GM21423 (cell line): Measurements from ENCODE around the gene CLEC11A.

Source experiments
- ATAC-seq: cut with Tn5 transposase; IDR thresholded peaks from one replicate; pipeline ENCODE4 v1.9.1; 2021; ENCODE audit warnings: mild to moderate bottlenecking, moderate library complexity; ENCODE audit not compliant: unreplicated experiment

The CLEC11A gene

GRCh38 chr19:50703915-50704796 is 19.0 kb upstream of the CLEC11A start:
- ATAC-seq = no peak

DNA sequence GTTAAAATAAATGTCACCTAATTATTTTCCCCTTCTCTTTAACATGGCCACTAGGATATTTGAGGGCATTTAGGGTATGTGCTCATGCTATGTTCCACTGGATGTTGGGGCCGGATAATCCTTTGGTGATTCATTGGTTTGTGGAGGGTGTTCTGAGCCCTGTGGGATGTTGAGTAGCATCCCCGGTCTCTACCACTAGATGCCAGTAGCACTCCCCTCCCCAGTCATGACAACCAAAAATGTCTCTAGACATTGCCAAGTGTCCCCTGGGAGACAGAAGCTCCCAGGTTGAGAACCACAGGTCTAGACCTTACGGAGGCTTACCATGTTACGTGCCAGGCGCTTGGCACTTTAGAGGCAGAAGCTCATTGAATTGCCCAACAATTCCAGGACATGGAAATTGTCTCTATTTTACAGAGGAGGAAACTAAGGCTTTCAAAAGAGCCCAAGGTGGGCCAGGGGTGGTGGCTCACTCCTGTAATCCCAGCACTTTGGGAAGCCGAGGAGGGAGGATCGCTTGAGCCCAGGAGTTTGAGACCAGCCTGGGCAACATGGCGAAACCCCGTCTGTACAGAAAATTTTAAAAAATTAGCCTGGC is 17.6 kb upstream of the CLEC11A start:
- ATAC-seq = no peak

DNA sequence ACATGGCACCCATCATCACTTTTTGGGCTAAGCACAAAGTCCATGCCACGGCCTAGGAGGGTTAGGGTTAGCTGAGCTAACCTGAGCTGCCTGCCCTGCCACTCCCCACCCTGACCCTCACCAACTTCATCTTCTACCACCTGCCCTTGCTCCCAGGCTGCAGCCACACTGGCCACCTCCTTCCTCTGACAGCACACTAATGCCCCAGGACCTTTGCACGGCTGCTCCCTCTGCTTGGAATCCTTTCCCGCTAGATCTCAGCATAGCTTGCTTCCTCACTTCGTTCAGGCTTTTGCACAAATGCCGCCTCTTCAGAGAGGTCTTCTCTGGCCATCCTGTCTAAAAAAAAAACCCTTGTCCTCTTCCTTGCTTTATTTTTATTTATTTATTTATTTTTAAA is 16.8 kb upstream of the CLEC11A start:
- ATAC-seq = no peak

DNA sequence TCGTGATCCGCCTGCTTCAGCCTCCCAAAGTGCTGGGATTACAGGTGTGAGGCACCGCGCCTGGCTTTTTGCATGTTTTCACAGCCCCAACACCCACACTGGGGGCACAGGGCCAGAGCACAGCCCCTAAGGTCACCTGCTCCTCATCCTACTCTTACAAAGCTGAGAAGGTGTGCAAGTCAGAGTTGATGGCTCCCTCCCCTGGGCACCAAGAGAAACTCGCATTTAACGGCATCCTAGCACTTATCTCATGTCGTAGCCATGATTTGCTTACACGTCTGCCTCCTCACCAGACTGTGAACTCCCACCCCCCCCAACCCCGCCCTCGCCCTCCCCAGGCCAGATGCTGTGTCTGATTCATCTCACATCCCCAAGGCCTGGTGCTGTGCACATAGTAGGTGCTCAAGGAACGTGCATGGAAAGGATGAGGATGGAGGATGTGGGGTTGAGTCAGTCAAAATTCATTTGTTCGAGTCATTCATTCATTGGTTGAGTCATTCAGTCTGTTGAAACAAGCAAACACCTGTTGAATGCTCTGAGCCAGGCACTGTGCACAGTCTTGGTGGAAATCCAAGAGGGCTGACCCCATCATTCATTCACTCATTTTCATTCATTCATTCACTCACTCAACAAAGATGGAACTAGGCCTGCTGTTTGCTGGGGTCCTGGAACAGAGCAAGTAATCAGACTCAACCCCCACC is 14.8 kb upstream of the CLEC11A start:
- no peak for ATAC-seq

GRCh38 chr19:50710094-50710493 is 13.1 kb upstream of the CLEC11A start:
- ATAC-seq = no peak

DNA sequence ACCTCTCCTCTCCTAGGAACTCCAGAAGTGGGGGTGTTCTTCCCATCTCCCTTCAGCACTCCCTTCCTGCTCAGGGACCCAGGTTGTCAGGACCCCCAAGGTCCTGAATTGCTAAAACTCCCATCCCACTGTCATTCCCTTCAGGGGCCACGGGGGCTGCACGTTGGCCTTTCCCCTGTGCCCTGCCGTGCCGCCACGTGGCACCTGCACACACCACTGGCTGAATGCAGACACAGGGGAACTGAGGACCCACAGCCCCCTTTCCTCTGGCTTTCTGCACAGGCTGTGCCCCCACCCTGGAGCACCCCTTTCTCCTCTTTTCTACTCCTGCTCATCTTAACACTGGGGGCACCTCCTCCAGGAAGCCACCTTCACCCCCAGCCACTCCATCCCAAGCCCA is 12.6 kb upstream of the CLEC11A start:
- ATAC-seq = no peak

- ATAC-seq = no peak
These were observed 12.0 kb upstream of the CLEC11A start for GRCh38 chr19:50711196-50711595.

GRCh38 chr19:50711805-50712204 is 11.4 kb upstream of the CLEC11A start:
- no peak for ATAC-seq

DNA sequence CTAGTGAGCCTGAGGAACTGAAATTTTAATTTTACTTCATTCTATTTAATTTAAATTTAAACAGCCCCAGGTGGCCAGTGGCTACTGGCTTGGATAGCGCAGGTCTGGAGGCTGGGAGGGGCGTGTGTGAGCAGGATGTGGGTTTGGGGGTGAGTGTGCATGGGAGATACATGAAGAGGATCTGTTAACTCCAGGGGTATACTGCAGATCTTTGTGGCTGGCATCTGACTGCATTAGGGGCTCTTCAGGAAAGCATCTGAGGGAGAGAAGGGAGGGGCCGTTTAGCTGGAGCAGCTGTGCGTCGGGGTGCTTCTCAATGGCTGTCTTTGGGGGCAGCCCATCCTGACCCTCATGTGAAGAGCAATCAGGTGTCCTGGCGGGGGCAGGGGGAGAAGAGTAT is 10.3 kb upstream of the CLEC11A start:
- ATAC-seq = no peak

- ATAC-seq = no peak
These were observed 9.5 kb upstream of the CLEC11A start for GRCh38 chr19:50713556-50714236.

- no peak for ATAC-seq
These were observed 6.8 kb upstream of the CLEC11A start for GRCh38 chr19:50716178-50717025.

- no peak for ATAC-seq
These were observed 6.0 kb upstream of the CLEC11A start for GRCh38 chr19:50717026-50717723.

DNA sequence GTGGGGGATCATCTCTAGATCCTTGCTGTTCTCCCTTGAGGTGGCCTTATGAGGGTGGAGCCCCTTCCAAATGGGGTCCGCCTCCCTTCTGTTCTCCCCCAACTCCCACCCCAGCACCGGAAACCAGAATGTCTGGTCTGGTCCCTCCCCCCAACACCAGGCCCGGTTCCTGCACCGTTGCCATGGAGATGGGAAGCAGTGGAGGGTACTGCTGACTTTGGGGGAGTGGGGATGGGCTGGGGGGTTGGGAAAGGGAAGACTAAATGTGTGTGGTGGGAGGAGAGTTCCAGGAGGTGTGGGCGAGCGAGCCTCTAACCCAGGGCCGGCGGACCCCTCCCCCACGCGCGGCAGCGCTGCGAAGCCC is 5.3 kb upstream of the CLEC11A start:
- no peak for ATAC-seq

GRCh38 chr19:50718255-50719118 is 4.7 kb upstream of the CLEC11A start:
- ATAC-seq = no peak

DNA sequence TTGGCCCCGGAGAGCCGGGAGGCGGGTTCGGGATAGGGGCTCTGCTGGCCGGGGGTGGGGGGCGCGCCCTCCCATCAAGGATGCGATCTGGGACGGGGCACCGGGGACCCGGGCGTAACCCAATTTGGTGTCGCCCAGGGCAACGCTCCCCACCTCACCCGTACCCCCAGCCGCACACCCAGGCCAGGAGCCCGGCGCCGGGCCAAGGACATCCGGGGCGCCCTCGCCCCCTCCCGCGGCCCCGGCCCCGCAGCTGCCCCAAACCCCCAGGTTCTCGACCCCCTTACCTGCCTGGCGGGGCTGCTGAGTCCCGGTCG is 4.1 kb upstream of the CLEC11A start:
- no peak for ATAC-seq

DNA sequence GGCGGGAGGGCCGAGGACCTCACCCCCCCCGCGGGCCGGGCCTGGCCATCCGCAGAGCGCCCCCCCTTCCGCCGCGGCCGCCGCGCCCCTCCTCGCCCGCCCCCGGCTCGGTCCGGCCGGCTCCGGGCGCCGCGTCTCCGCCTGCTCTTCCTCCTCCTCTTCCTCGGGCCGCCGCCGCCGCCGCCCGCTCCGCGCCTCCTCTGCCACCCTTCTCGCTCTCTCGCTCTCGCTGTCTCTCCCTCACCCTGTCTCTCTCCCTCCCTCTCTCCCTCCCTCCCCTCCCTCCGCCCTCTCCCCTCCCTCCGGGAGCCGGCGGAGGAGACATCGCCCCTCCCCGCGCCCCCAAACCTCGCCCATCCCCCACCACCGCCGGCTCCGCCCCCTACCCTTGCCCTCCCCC is 3.6 kb upstream of the CLEC11A start, which contains the start of gene SHANK1:
SHANK1 (minus strand) TSS at position 237 of the 400 bp plus-strand sequence. CDS start 2,883 bp downstream, outside the sequence.
- ATAC-seq = no peak

- ATAC-seq = no peak
These were observed 2.8 kb upstream of the CLEC11A start for GRCh38 chr19:50720181-50720920.

- ATAC-seq = no peak
These were observed 2.2 kb upstream of the CLEC11A start for GRCh38 chr19:50720921-50721381.
